K562 (cell line): ENCODE results near the gene UBE2G2. TPM values are rescaled to one million over a fixed set of nuclear protein-coding genes. Genes with fewer than 3 reads are reported as not detected.
A peak's percentile ranks its signal among the peaks of the same experiment; 100 is the strongest.

Experiments
- ADNP ChIP-seq: fragments of 200-800 bp; sonication (Bioruptor generic); IDR thresholded peaks from 2 replicates; pipeline ENCODE4 v1.6.1; 2016; ENCODE audit warnings: missing genetic modification characterization, missing compliant biosample characterization
- ATF1 ChIP-seq, 2 experiments: fragments of 450-650 bp in 1 of 2; IDR thresholded peaks; 2 replicates each; pipeline ENCODE4 v1.6.1; 2016; ENCODE audit warnings: missing compliant biosample characterization in 1 of 2, missing genetic modification characterization in 1 of 2
- CHD7 ChIP-seq: fragments of 200-600 bp; sonication (generic); IDR thresholded peaks from one replicate; pipeline ENCODE4 v1.6.1; 2012; ENCODE audit warnings: mild to moderate bottlenecking, low read depth, low read length, inconsistent platforms
- CTBP1 ChIP-seq: fragments of 450-650 bp; IDR thresholded peaks from 2 replicates; pipeline ENCODE4 v1.6.1; 2016; ENCODE audit warnings: borderline replicate concordance
- FOXK1 ChIP-seq: sonication (generic); formaldehyde crosslinking; IDR thresholded peaks from 2 replicates; pipeline ENCODE4 v1.8.0; 2022; ENCODE audit warnings: missing genetic modification reagents, mild to moderate bottlenecking, borderline replicate concordance
- KLF16 ChIP-seq: IDR thresholded peaks from 2 replicates; pipeline ENCODE4 v1.6.1; 2016; ENCODE audit warnings: antibody characterized with exemption
- MED1 ChIP-seq: sonication (generic); formaldehyde crosslinking; IDR thresholded peaks from 2 replicates; pipeline ENCODE4 v1.8.1; 2023; ENCODE audit warnings: missing genetic modification reagents, borderline replicate concordance
- MTF1 ChIP-seq: fragments of 250-450 bp; sonication (Bioruptor Pico); IDR thresholded peaks from 2 replicates; pipeline ENCODE4 v1.9.0; 2021; ENCODE audit warnings: moderate library complexity, mild to moderate bottlenecking, inconsistent platforms, borderline replicate concordance
- SIX5 ChIP-seq, 2 experiments: IDR thresholded peaks; 2 replicates each; pipeline ENCODE4 v1.6.1; 2011; ENCODE audit warnings: low read length in 2 of 2, borderline replicate concordance in 1 of 2, low read depth in 1 of 2, mild to moderate bottlenecking in 1 of 2, moderate library complexity in 1 of 2; ENCODE audit not compliant: insufficient read depth in 1 of 2
- STAT5B ChIP-seq: fragments of 250-450 bp; sonication (Bioruptor Pico); IDR thresholded peaks from 2 replicates; pipeline ENCODE4 v1.8.0; 2021; ENCODE audit warnings: mild to moderate bottlenecking, inconsistent platforms
- THAP7 ChIP-seq: fragments of 250-450 bp; sonication (Bioruptor Pico); IDR thresholded peaks from 2 replicates; pipeline ENCODE4 v1.5.0; 2021
- THRB ChIP-seq: fragments of 450-650 bp; formaldehyde crosslinking; conservative IDR thresholded peaks from 2 replicates; pipeline ENCODE4 v1.4.0; 2022; ENCODE audit warnings: mild to moderate bottlenecking, missing genetic modification characterization
- YBX1 ChIP-seq: fragments of 450-650 bp; IDR thresholded peaks from 2 replicates; pipeline ENCODE4 v1.7.1; 2016; ENCODE audit warnings: mild to moderate bottlenecking
- ZBTB7A ChIP-seq: IDR thresholded peaks from 2 replicates; pipeline ENCODE4 v1.6.1; 2011; ENCODE audit warnings: low read depth, mild to moderate bottlenecking, low read length, moderate library complexity, borderline replicate concordance; ENCODE audit not compliant: control insufficient read depth
- polyA plus RNA-seq, 8 experiments: library from polyadenylated mRNA; depleted of rRNA in 4 of 8; stranded (reverse) in 5 of 8; unstranded in 3 of 8; fragments of >200 nt; fragmentation: Nextera tagmentation in 2 of 8; fragmentation: Illumina TruSeq in 1 of 8; extraction: Ambion mirVana in 2 of 8; extraction: Trizol in 1 of 8; gene quantifications; 2 replicates each; pipeline versions ENCODE4 v1.2.1 to v1.2.3, GENCODE V29; 2011 to 2014; ENCODE audit warnings: inconsistent platforms in 1 of 8, missing spikeins in 1 of 8
- total RNA-seq, 7 experiments: library from RNA; depleted of rRNA in 6 of 7; stranded (reverse); fragments of >200 nt in 6 of 7; fragmentation: Illumina TruSeq in 2 of 7; extraction: Trizol in 2 of 7; gene quantifications; 2 replicates each; pipeline versions ENCODE4 v1.2.1 to v1.2.3, GENCODE V29; 2011 to 2021; ENCODE audit warnings: low replicate concordance in 1 of 7

UBE2G2 gene
- total and polyA plus RNA-seq, 9 of the 15 experiments (the other 6 are each of a cell fraction or from before 2014, with no cell fraction given): 47.5 to 225 (median 140) TPM

- no peak for TF ChIP-seq CHD7
- TF ChIP-seq THRB (CRISPR knock-in tag): no peak
- TF ChIP-seq CTBP1: peak; percentile 73
- TF ChIP-seq SIX5 (IDR thresholded peaks at IDR 0.05; ENCODE audit: borderline replicate concordance in 1 of 2, insufficient read depth in 1 of 2, low read depth in 1 of 2, low read length in 2 of 2): no peak
- TF ChIP-seq KLF16: peak; percentile 74
- no peak for TF ChIP-seq MED1 (CRISPR knock-in tag)
- TF ChIP-seq STAT5B (CRISPR knock-in tag): peak; percentile 70; the same call in 1 of the 2 replicates
- TF ChIP-seq THAP7 (CRISPR knock-in tag): no peak
- TF ChIP-seq FOXK1 (CRISPR knock-in tag): no peak
- no peak for TF ChIP-seq ATF1 (CRISPR knock-in tag; IDR thresholded peaks at IDR 0.05)
- 0 out of 2 replicates have a peak, but pooled peaks have one; percentile 27 for TF ChIP-seq ATF1 (tag; IDR thresholded peaks at IDR 0.05)
- TF ChIP-seq ADNP (tag): no peak
- TF ChIP-seq YBX1: no peak
- TF ChIP-seq ZBTB7A: peak; percentile 45; the same call in 1 of the 2 replicates
- TF ChIP-seq MTF1 (CRISPR knock-in tag): 0 out of 2 replicates have a peak, but pooled peaks have one; percentile 16
Observed at GRCh38 chr21:44845418-44846223, 44.0 kb upstream of the UBE2G2 start (continued).
